Measurements from ENCODE around the gene KLK10.

The KLK10 gene, protein sequence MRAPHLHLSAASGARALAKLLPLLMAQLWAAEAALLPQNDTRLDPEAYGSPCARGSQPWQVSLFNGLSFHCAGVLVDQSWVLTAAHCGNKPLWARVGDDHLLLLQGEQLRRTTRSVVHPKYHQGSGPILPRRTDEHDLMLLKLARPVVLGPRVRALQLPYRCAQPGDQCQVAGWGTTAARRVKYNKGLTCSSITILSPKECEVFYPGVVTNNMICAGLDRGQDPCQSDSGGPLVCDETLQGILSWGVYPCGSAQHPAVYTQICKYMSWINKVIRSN

DNA sequence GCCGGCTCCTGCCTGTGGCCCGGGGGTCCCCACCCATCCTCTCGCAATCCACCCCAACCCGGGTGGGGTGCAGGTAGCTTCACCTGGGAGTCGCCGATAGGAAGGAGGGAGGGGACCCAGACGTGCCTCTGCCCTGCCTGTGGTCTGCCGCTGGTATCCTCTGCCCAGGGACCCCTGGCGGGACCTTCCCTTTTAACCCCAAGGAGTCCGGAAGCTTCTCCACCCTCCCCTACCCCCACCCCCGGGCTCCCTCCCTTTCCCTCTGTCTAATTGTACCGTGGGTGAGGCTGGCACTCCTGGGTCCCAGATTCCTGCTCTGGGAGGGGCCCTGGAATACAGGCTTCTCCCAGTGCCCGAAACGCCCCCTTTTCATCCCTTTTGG lies at the start of gene KLK10:
KLK10 (minus strand) TSS at position 166 of the 382 bp plus-strand sequence. CDS start 579 bp downstream, outside the sequence.
- no peak for DNase-seq (ENCODE audit: low read depth in 2 of 2)

DNA sequence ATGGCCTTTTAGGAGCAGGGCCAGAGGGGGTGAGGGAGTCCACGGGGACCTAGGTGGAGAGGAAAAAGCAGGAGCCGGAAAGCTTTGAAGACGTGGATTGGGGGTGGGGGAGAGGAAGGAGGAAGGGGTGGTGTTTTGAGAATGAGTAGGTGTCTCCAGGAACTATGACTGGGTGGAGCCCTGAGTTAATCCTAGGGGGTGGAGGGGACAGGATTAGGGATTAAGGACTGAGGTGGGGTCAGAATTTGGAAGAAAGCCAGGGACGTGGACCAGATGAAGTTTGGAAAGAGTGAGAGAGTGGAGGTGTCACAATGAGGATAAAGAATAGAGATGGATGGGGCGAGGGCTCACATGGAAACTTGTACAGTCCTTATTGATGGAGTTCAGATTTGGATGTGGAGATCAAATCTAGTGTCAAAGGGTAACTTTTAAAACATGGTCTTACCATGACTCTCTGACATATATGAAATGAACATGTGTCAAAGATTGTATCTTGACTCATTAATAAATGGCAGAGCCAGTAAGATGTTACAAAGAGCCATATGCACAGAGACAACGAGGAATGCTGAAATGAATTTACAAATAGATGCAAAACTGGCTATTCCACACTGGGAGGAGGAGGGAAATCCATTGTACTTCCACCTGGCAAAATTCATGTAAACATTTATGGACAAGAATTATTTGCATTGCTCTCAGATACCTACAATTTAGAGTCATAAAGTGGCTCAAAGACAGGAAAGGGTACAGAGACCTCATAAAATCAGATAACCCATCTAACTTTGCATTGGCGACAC lies 47.1 kb upstream of the KLK10 start:
- no peak for DNase-seq (ENCODE audit: low read depth in 2 of 2)

DNA sequence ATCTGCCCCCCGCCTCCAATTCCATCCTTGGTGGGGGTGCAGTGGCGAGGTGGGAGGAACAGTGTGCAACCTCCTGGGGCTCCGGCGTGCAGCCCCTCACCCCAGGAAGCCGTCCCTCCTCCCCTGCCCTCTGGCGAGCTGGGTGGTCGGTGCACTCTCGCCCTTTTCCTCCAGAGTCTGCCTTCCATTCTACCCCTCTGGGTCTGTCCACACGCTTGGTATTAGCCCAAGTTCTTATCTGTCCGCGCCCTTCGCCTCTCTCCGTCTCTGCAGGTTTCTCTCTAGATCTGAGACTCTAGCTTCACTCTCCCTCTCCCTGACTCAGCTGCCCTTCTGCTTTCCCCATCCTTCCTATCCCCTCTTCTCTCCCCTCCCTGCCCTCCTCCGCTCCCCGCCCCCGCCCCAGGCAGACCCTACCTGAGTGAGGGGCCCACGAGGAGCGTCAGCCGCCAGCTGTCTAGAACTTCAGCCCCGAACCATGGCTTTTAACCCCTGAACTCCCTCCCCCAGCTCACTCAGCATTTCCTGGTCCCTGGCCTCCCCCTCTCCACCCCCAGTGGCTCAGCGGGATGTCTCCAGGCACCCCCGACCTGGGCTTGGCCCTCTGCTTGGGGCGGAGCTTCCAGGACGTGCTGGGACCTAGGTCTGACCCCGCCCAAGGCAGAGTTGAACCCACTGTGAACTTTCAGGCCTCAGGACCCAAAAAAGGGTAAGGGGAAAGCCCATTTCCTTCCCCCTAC lies 45.9 kb upstream of the KLK10 start:
- DNase-seq (ENCODE audit: low read depth in 2 of 2), result no peak

DNA sequence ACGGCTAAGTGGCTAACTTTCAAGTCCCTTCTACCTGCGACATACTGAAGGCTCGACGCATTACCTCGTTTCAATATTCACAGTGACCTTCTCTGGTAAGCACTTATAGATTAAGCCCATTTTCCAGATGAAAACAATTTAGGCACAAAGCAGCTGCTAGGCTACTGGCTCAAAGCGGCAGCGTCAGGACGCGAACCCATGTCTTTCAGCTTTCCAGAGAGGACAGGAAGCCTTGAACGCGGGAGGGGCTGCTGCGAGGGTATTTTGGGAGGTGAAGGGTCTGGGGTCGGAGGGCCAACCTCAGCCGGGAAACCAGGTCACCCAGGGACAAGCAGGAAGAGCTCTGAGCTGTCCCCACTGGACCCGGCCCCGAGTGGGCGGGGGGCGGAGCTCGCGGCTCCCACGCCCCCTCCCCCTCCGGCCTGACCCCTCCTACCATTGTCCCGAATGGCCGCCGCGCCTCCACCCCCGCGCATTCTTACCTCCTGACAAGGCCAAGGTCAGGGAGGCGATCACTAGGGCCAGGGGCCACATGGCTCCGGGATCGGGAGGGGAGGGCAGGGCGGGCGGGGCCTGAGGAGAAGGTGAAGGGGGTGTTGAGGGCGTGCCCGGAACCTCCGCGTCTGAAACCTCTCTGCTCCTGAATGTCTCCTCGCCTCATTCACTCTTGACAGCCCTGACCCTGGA lies 45.2 kb upstream of the KLK10 start, which contains the start of gene KLK13:
KLK13 (minus strand) TSS at position 559 of the 687 bp plus-strand sequence; CDS start at position 534, 25 bp downstream.
- DNase-seq (ENCODE audit: low read depth in 2 of 2), result no peak

GRCh38 chr19:51063664-51064063 lies 44.2 kb upstream of the KLK10 start:
- DNase-seq (ENCODE audit: low read depth in 2 of 2), result no peak

- DNase-seq (ENCODE audit: low read depth in 2 of 2), result no peak
Measured at GRCh38 chr19:51060973-51061372, 41.5 kb upstream of the KLK10 start.

DNA sequence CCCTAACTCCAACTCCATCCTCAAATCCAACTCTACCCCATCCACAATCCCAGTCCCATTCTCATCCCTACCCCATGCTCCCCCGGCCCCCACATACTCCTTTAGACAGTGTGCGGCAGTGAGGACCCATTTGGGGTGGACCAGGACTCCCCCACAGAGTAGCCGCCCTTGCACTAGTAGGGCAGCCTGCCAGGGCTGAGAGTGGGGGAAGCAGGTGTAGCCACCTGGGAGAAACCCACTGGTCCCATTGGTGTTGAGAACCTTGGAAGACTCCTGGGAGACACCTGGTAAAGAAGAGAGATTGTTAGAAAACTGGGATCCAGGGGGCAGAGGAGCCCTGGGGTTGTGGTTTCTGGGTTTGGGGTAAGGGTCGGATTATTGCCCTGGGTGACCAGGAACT lies 40.8 kb upstream of the KLK10 start:
- DNase-seq (ENCODE audit: low read depth in 2 of 2), result no peak

- no peak for DNase-seq (ENCODE audit: low read depth in 2 of 2)
Measured at GRCh38 chr19:51059715-51060114, 40.2 kb upstream of the KLK10 start.

GRCh38 chr19:51055866-51056265 lies 36.4 kb upstream of the KLK10 start:
- no peak for DNase-seq (ENCODE audit: low read depth in 2 of 2)

GRCh38 chr19:51047031-51047335 lies 27.5 kb upstream of the KLK10 start:
- no peak for DNase-seq (ENCODE audit: low read depth in 2 of 2)

GRCh38 chr19:51044327-51044726 lies 24.8 kb upstream of the KLK10 start:
- DNase-seq (ENCODE audit: low read depth in 2 of 2), result no peak

GRCh38 chr19:51043497-51043896 lies 24.0 kb upstream of the KLK10 start:
- no peak for DNase-seq (ENCODE audit: low read depth in 2 of 2)

- DNase-seq (ENCODE audit: low read depth in 2 of 2), result no peak
Measured at GRCh38 chr19:51040151-51040550, 20.6 kb upstream of the KLK10 start.

DNA sequence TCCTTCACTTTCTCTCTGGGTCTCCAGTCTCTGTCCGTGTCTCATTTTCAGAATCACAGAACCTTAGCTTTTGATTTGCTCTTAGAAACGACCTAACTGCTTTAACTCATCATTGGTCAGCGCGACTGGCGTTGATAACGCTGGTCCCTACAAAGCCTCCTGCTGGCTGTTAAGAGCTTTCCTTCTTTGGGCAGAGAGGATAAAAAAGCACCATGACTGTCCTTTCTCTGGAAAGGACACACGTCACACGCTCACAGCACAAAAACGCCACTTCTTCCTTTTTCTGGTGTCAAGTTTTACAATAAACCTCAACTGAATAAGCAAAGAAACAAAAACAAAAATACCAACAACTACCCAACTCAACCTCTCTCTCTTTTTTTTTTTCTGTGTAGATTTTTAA lies 17.0 kb upstream of the KLK10 start:
- DNase-seq (ENCODE audit: low read depth in 2 of 2), result no peak

DNA sequence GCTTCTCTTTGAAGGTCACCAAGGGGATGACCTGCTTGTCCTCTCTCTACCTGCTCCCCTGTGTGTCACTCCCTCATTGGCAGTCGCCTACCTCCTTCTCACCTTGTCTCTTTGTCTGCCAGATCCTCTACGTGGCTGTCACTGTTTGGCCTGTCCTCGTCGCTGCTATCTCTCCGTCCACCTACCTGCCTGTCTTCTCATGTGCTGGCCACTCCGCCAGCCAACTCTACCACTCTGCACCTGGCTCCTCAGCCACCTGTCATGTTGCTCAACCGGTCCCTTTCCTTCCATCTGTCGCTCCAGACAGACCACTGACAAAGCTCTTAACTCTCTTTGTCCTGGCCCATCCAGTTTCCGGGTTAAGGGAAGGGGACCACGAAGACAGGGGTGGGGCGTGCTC lies 15.2 kb upstream of the KLK10 start, which contains the start of gene KLK12:
KLK12 (minus strand) TSS at position 299 of the 400 bp plus-strand sequence. CDS start 381 bp downstream, outside the sequence.
- no peak for DNase-seq (ENCODE audit: low read depth in 2 of 2)

GRCh38 chr19:51031880-51032225 lies 12.3 kb upstream of the KLK10 start:
- no peak for DNase-seq (ENCODE audit: low read depth in 2 of 2)

GRCh38 chr19:51031220-51031879 lies 11.8 kb upstream of the KLK10 start:
- no peak for DNase-seq (ENCODE audit: low read depth in 2 of 2)

GRCh38 chr19:51030631-51031030 lies 11.1 kb upstream of the KLK10 start:
- DNase-seq (ENCODE audit: low read depth in 2 of 2), result no peak

- DNase-seq (ENCODE audit: low read depth in 2 of 2), result no peak
Measured at GRCh38 chr19:51029718-51030117, 10.2 kb upstream of the KLK10 start.

- no peak for DNase-seq (ENCODE audit: low read depth in 2 of 2)
Measured at GRCh38 chr19:51027873-51028272, 8.4 kb upstream of the KLK10 start.

GRCh38 chr19:51027126-51027806 lies 7.8 kb upstream of the KLK10 start:
- DNase-seq (ENCODE audit: low read depth in 2 of 2), result no peak
